ENCODE measurements around the gene ANXA9.

Gene ANXA9

GRCh38 chr1:150974580-150975478, 7.3 kb upstream of the ANXA9 start, which contains the start of gene CERS2:
Gene CERS2 (minus strand): TSS chr1:150974835. CDS start chr1:150969090, 5,745 bp downstream.
- no peak for FAIRE-seq

GRCh38 chr1:150976401-150976821, 5.7 kb upstream of the ANXA9 start:
- FAIRE-seq, result no peak

- FAIRE-seq, result no peak
Observed at GRCh38 chr1:150976879-150977694, 5.0 kb upstream of the ANXA9 start.

- FAIRE-seq, result peak; percentile 87
Observed at GRCh38 chr1:150979092-150980056, 2.7 kb upstream of the ANXA9 start.

- no peak for FAIRE-seq
Observed at GRCh38 chr1:150981177-150981804, 801 bp upstream of the ANXA9 start.

- FAIRE-seq, result no peak
Observed at GRCh38 chr1:150985179-150985825, 3.2 kb downstream of the ANXA9 start.

- no peak for FAIRE-seq
Observed at GRCh38 chr1:150987924-150988323, 5.8 kb downstream of the ANXA9 start.

GRCh38 chr1:150992626-150993025, 10.5 kb downstream of the ANXA9 start:
- no peak for FAIRE-seq

- FAIRE-seq, result no peak
Observed at GRCh38 chr1:150994248-150994647, 12.2 kb downstream of the ANXA9 start.

- no peak for FAIRE-seq
Observed at GRCh38 chr1:150995460-150995859, 13.4 kb downstream of the ANXA9 start.

- FAIRE-seq, result no peak
Observed at GRCh38 chr1:150995896-150996295, 13.8 kb downstream of the ANXA9 start.

GRCh38 chr1:150997126-150997872, 15.2 kb downstream of the ANXA9 start:
- FAIRE-seq, result no peak

GRCh38 chr1:150997949-150998348, 15.9 kb downstream of the ANXA9 start:
- FAIRE-seq, result no peak

GRCh38 chr1:150999051-150999674, 17.1 kb downstream of the ANXA9 start:
- FAIRE-seq, result no peak

- no peak for FAIRE-seq
Observed at GRCh38 chr1:150999926-151000325, 17.8 kb downstream of the ANXA9 start.

- no peak for FAIRE-seq
Observed at GRCh38 chr1:151000408-151000807, 18.3 kb downstream of the ANXA9 start.

- no peak for FAIRE-seq
Observed at GRCh38 chr1:151001602-151002001, 19.5 kb downstream of the ANXA9 start.

GRCh38 chr1:151002051-151002450, 20.0 kb downstream of the ANXA9 start:
- no peak for FAIRE-seq

GRCh38 chr1:151002611-151003010, 20.5 kb downstream of the ANXA9 start:
- FAIRE-seq, result no peak

- FAIRE-seq, result no peak
Observed at GRCh38 chr1:151003180-151003579, 21.1 kb downstream of the ANXA9 start.
